GM23248 (cell line): Measurements from ENCODE around the gene ITGA1.

ENCODE experiments used
- EZH2 ChIP-seq: fragments of 200-600 bp; sonication (generic); IDR thresholded peaks from 2 replicates; pipeline ENCODE4 v1.6.1; 2018; ENCODE audit warnings: antibody characterized with exemption, mild to moderate bottlenecking; ENCODE audit not compliant: insufficient read depth, poor library complexity, severe bottlenecking
- EZH2phosphoT487 ChIP-seq: fragments of 200-600 bp; sonication (generic); IDR thresholded peaks from 2 replicates; pipeline ENCODE4 v1.6.1; 2018; ENCODE audit warnings: antibody characterized with exemption, moderate library complexity, mild to moderate bottlenecking, low read depth; ENCODE audit not compliant: insufficient read depth

GRCh38 chr5:52988335-52989024 lies 200.8 kb downstream of the ITGA1 start:
- TF ChIP-seq EZH2phosphoT487 (no peak), EZH2 (no peak)
